BE2C (cell line): ENCODE data around the gene CLSTN2.

Experiments used
- DNase-seq: peaks from one replicate; pipeline ENCODE4 v3.0.0-alpha.2; 2020
- H3K27me3 ChIP-seq: fragments of 250-450 bp; sonication (Bioruptor Pico); 2 replicates; pipeline ENCODE4 v1.5.1; 2020; ENCODE audit warnings: mild to moderate bottlenecking
- H3K36me3 ChIP-seq: fragments of 250-450 bp; sonication (Bioruptor Pico); 2 replicates; pipeline ENCODE4 v1.5.1; 2020; ENCODE audit warnings: mild to moderate bottlenecking
- H3K4me1 ChIP-seq: fragments of 250-450 bp; sonication (Bioruptor Pico); 2 replicates; pipeline ENCODE4 v1.5.1; 2020
- H3K4me3 ChIP-seq: 2 replicates; pipeline ENCODE4 v1.5.1; 2011; ENCODE audit warnings: low read depth, low read length
- H3K9me3 ChIP-seq: fragments of 250-450 bp; sonication (Bioruptor Pico); 2 replicates; pipeline ENCODE4 v1.5.1; 2020
- TF ChIP-seq, protein P1 (sequence below): IDR thresholded peaks from 2 replicates; pipeline ENCODE4 v1.5.1; 2012; ENCODE audit warnings: mild to moderate bottlenecking, low read depth, low read length

Gene CLSTN2

DNA sequence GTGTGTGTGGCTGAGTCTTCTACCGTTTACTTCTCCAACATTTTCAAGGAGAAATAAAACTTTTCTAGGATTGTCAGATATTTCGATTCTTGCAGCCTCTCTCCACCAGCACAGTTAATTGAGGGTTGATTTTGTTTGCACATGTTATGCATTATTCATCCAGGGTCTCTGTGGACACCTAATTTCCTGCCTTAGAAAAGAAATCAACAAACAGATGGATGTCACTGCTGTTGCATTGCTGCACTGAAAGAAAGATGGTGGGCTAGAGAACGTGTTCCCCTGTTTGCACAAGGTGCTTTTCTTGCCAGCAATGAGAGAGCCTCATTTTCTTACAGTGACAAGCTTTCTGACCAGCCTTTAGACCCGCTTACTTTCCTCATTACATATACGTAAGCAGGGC, 150.0 kb downstream of the CLSTN2 start:
- no peaks in the 10 kb centered on the region for H3K4me1 ChIP-seq
- TF ChIP-seq, protein P1, sequence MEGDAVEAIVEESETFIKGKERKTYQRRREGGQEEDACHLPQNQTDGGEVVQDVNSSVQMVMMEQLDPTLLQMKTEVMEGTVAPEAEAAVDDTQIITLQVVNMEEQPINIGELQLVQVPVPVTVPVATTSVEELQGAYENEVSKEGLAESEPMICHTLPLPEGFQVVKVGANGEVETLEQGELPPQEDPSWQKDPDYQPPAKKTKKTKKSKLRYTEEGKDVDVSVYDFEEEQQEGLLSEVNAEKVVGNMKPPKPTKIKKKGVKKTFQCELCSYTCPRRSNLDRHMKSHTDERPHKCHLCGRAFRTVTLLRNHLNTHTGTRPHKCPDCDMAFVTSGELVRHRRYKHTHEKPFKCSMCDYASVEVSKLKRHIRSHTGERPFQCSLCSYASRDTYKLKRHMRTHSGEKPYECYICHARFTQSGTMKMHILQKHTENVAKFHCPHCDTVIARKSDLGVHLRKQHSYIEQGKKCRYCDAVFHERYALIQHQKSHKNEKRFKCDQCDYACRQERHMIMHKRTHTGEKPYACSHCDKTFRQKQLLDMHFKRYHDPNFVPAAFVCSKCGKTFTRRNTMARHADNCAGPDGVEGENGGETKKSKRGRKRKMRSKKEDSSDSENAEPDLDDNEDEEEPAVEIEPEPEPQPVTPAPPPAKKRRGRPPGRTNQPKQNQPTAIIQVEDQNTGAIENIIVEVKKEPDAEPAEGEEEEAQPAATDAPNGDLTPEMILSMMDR, result no peak

DNA sequence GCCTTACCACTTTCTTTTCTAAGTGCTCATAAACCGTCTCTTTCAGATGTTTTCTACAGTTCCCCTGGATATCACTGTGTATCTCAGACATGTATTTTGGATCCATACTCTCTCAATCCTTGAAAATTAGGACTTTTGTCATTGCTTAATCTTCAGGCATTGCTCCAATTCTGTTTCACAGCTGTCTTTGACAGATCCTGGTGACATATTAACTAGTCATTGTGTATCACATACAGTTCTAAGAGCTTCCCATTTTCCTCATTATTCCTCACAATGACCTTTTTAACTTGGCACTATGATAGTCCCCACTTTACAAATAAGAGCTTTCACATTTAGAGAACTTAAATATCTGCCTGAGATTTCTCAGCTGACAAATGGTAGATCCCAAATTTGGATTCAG, 151.7 kb downstream of the CLSTN2 start:
- DNase-seq, result no peak
- Histone ChIP-seq H3K36me3 (no peaks in the 10 kb centered on the region), H3K9me3 (no peaks in the 10 kb centered on the region; the same call in 1 of the 2 replicates), H3K4me1 (no peaks in the 10 kb centered on the region), H3K27me3 (no peaks in the 10 kb centered on the region), H3K4me3 (no peak overlapping the region)
- TF ChIP-seq, protein P1, result no peak

More for the DNA sequence above, 150.0 kb downstream of the CLSTN2 start:
- H3K27me3 ChIP-seq, result no peaks in the 10 kb centered on the region
- no peaks in the 10 kb centered on the region; the same call in 1 of the 2 replicates for H3K9me3 ChIP-seq
- no peak overlapping the region for H3K4me3 ChIP-seq
- H3K36me3 ChIP-seq, result no peaks in the 10 kb centered on the region
- no peak for DNase-seq

DNA sequence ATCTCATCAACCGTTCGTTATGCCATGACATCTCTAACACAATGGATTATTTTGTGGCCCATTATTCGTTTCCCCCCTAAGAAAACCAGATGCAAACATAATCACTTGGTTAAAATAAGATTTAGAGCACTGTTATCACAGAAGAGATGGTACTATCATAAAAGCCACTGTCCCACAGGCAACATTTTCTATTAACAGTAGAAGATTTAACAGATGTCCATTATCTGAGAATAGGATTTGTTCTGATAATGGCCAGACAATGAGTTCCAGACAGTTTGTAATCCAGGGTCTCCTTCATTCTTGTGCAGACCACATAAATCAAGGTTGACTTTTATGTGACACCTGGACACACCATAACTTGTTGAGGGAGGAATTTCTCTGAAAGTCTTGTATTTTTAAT, 153.1 kb downstream of the CLSTN2 start:
- no peak overlapping the region for H3K4me3 ChIP-seq
- TF ChIP-seq, protein P1, result no peak
- H3K27me3 ChIP-seq, result no peaks in the 10 kb centered on the region
- H3K4me1 ChIP-seq, result no peaks in the 10 kb centered on the region; the same call in 1 of the 2 replicates
- DNase-seq, result no peak
- H3K36me3 ChIP-seq, result no peaks in the 10 kb centered on the region
- no peaks in the 10 kb centered on the region; the same call in 1 of the 2 replicates for H3K9me3 ChIP-seq

DNA sequence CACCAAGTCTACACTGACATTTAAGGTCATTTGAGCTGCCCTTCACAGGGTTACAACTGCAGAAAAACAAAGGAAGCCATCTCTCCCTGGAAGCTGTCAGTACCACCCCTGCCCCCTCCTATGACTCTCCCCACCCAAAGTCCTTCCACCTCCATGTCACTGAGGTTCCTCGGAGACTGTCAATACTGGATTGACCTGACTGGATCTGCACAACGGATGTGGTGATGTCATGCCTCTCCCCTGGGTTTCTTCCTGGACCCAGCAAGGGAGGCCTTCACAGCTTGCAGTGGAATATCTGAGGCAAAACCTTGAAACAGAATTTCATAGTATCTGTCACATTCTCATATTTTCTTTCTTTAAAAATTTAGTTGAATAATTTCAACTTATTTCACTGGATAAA, 153.5 kb downstream of the CLSTN2 start:
- no peak for DNase-seq
- no peak overlapping the region for H3K4me3 ChIP-seq
- no peaks in the 10 kb centered on the region for H3K27me3 ChIP-seq
- H3K36me3 ChIP-seq, result no peaks in the 10 kb centered on the region
- TF ChIP-seq, protein P1, result no peak
- no peaks in the 10 kb centered on the region; the same call in 1 of the 2 replicates for H3K9me3 ChIP-seq
- peaks cover 3% of the 10 kb centered on the region for H3K4me1 ChIP-seq

DNA sequence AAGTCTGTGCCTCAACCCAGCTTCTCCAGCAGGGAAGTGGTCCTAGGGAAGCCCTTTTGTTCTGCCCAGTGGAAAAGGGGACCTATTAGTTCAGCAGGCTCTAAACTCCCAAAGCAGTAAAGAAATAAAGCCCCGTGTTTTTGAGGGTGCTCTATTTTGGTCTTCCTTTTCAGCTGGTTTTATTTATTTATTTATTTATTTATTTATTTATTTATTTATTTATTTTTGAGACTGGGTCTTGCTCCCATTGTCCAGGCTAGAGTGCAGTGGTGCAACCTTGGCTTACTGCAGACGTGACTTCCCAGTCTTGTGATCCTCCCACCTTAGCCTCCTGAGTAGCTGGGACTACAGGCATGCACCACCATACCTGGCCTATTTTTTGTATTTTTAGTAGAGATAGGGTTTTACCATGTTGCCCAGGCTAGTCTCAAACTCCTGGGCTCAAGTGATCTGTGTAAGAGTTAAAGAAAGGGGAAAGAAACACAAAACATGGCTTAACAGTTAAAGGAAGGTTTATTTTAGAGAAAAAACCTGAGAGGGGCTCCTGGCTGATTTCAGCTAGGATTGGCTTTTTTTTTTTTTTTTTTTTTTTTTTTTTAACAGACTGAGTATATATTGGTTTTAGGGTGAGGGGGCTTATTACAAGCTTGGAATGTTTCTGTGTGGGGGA, 154.6 kb downstream of the CLSTN2 start:
- H3K9me3 ChIP-seq, result no peaks in the 10 kb centered on the region; the same call in 1 of the 2 replicates
- H3K27me3 ChIP-seq, result no peaks in the 10 kb centered on the region
- H3K4me3 ChIP-seq, result no peak overlapping the region
- H3K4me1 ChIP-seq, result peaks cover 8% of the 10 kb centered on the region
- TF ChIP-seq, protein P1, result no peak
- no peaks in the 10 kb centered on the region for H3K36me3 ChIP-seq
- no peak for DNase-seq

DNA sequence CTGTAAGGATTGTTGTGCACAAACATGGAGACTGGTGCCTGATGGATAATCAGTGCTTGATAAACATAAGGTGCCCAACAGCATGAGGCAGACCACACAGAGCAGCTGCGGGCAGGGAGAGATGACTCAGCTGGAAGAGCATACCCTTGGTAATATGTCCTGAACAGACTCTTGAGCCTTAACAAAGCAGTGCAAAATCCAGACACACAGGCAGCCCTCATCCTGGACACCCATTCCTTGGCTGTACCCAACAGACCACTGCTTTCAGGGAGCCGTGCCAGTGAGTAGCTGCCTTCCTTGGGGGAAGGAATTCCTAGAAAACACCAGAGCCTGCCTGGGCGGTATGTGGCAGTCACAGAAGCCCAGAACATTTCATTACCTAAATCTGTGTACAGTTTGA, 156.2 kb downstream of the CLSTN2 start:
- TF ChIP-seq, protein P1, result no peak
- Histone ChIP-seq H3K27me3 (no peaks in the 10 kb centered on the region), H3K4me1 (peaks cover 8% of the 10 kb centered on the region), H3K36me3 (no peaks in the 10 kb centered on the region), H3K9me3 (no peaks in the 10 kb centered on the region; the same call in 1 of the 2 replicates), H3K4me3 (no peak overlapping the region)
- DNase-seq, result peak; percentile 6
